KBM-7 (cell line): ENCODE measurements around the gene FHIT.

Experiments used
- DNase-seq: peaks from one replicate; pipeline ENCODE4 v3.0.0-alpha.2; 2015
- in situ Hi-C: fragments of 300-500 bp; cut with MboI; formaldehyde crosslinking; loops from 2 replicates; pipeline ENCODE4 v1.14.3; 2020; ENCODE audit warnings: low sequenced_read_pairs, low pct_unique_long_range_greater_than_20kb, mixed read lengths

Gene FHIT

GRCh38 chr3:60435941-60436650 is 815.2 kb downstream of the FHIT start:
- in situ Hi-C loops, result no loop called here
- DNase-seq, result no peak

DNA sequence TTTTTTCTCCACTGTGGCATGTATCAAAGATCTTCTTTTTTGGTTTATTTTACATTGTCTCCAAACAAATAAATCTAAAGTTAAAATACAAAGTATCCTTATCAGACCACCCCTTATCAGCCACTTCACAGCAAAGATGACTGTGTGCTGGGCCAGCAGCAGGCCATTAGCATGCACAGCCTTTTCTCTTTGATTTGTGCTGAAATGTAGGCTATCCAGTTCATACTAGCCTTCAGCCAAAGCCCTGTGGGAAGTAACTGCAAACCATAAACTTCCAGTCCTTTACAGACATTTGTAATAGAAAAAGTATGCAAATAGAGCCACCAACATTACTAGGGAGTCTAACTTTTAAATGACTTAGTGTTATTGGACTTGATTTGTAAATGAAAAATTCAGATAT is 816.3 kb downstream of the FHIT start:
- in situ Hi-C loops, result no loop called here
- DNase-seq, result no peak

- in situ Hi-C loops, result no loop called here
- no peak for DNase-seq
Observed at GRCh38 chr3:60434323-60434722, 816.9 kb downstream of the FHIT start.

DNA sequence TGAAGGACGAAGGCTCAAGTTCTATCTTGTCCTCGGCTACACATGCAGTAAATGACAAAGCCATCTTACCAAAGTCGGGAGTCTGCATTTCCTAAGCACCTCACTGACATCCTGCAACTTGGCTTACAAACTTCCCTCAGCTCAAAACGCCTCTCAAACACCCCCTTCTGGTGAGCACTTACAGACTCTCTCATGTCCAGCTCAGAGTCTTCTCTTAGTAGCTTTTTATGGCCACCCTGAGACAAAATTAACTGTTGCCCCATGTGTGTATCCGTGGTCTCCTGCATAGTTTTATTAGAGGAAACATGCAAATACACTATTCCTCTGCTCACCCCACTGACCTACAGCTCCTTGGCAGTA is 819.7 kb downstream of the FHIT start:
- DNase-seq, result no peak
- in situ Hi-C loops, result no loop called here

- DNase-seq, result no peak
- in situ Hi-C loops, result no loop called here
Observed at GRCh38 chr3:60430205-60430604, 821.0 kb downstream of the FHIT start.

- DNase-seq, result no peak
- in situ Hi-C loops, result no loop called here
Observed at GRCh38 chr3:60427109-60427508, 824.1 kb downstream of the FHIT start.

- in situ Hi-C loops, result no loop called here
- DNase-seq, result no peak
Observed at GRCh38 chr3:60424942-60425341, 826.3 kb downstream of the FHIT start.

- no peak for DNase-seq
- in situ Hi-C loops, result no loop called here
Observed at GRCh38 chr3:60424034-60424433, 827.2 kb downstream of the FHIT start.

- in situ Hi-C loops, result no loop called here
Observed at GRCh38 chr3:60423556-60423955, 827.7 kb downstream of the FHIT start.

DNA sequence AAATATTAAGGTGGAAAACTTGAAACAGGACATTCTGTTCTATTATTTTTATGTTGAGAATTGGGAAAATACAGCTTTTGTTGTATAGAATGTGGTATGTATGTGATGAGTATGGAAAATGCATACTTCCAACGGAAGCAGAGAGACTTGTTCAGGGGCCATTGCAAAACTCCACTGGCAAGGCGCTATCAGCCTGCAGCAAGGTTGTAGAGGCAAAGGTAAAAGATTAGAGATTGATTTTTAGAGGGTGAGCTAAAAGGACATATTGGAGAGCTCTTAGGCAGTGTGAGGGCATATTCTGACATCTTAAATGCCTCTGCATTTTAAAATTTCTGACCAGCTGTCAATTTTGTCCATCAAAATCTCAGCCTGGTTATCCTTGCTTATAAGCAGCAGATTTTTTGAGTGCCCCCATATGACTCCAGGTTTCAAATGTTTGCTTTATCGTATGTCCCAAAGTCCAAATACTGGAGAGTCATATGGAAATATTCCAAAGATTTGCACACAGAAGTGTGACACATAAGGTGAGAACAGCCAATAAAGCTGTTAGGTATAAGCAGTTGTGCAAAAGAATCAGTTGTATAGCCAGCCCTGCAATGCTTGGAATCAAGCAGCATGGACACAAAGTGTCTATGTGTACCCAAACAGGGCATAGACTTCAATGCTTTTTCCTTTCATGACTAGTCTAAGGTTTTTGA is 829.4 kb downstream of the FHIT start:
- DNase-seq, result no peak
- in situ Hi-C loops, result no loop called here

More at GRCh38 chr3:60423556-60423955, 827.7 kb downstream of the FHIT start:
- DNase-seq, result no peak

DNA sequence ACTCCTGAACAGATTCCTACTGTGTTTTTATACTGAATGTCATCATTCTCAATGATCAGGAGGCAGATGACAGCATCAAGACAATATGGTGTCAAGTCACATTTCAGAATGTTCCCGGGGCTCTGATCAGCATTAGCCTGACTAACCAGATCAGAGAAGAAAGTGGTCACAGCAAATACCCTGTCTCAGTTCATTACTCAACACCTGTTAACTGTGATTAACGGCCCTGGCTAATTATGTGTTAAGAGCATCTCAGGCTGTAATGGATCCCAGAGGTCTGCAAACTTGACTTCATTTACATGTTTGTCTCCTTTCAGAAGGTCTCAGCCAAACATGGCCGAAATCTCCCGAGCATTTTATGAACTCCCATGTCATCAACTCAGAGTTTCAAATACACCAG is 833.7 kb downstream of the FHIT start:
- in situ Hi-C loops, result no loop called here
- DNase-seq, result no peak

DNA sequence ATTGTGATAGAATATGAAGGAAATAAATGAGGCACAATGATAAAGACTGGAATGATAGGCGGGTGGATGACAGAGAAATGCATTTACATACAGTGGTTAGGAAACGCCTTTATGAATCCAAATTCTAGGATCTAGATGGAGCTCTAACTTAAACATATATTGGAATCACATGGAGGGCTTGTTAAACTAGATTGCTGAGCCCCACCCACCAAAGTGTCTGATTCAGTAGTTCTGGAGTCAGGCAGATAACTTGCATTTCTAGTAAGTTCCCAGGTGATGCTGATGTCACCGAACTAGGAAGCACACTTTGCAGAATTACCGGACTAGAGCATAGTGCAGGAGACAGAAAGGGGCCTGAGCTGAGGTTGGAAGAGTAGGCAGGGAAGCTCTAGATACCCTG is 837.2 kb downstream of the FHIT start:
- DNase-seq, result no peak
- in situ Hi-C loops, result no loop called here

GRCh38 chr3:60413551-60413950 is 837.7 kb downstream of the FHIT start:
- no peak for DNase-seq
- in situ Hi-C loops, result no loop called here

- no peak for DNase-seq
- in situ Hi-C loops, result no loop called here
Observed at GRCh38 chr3:60403866-60404265, 847.4 kb downstream of the FHIT start.

- no peak for DNase-seq
- in situ Hi-C loops, result no loop called here
Observed at GRCh38 chr3:60402931-60403330, 848.3 kb downstream of the FHIT start.

GRCh38 chr3:60399861-60400845 is 851.1 kb downstream of the FHIT start:
- in situ Hi-C loops, result no loop called here

DNA sequence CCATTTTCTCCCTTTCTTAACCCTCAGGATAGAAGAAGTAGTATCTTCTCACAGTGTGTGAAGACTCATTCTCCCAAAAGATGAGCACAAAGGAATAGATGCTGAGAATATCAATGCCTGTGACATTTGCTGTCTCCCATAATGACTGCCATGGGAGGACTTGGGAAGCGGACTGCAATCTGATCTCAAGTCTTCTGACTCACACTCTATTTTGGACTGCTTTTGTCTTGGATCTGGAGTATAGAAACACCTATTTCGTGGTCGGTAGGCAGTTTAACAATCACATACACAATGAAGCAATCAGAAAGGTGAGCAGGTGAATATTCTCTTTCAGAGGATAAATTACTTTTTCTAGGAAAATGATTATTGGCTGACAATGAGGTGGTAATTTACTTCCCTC is 852.0 kb downstream of the FHIT start:
- in situ Hi-C loops, result no loop called here
- no peak for DNase-seq

More at GRCh38 chr3:60399861-60400845, 851.1 kb downstream of the FHIT start:
- no peak for DNase-seq

DNA sequence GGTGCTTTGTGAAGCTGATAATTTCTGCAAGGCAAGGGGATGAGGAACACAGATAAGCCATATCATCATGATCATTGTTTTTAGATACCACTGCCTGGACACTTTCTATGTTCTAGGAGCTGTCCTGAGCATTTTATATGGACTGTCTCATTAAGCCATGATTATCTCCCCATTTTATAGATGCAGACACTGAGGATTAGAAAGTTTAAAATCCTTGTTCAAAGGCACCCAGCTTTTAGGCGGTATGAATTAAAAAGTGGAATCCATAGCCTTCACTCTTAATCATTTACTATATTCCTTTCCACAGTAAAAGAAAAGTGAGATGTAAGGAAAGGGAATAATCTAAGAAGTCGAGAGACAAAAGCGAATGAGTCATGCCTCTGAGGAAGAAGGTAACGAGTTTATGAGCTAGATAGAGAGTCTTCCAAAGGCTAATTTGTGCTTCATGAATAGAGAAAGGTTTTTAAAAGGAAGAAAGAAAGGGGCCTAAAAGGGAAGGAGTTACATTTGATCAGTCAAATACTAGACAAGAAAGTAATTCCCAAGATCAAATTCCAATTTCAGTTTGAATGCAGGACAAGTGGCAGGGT is 856.0 kb downstream of the FHIT start:
- in situ Hi-C loops, result no loop called here
- no peak for DNase-seq

GRCh38 chr3:60393946-60394345 is 857.3 kb downstream of the FHIT start:
- DNase-seq, result no peak
- in situ Hi-C loops, result no loop called here
